Measurements from ENCODE around the gene SBNO1. TPM values are rescaled to one million over a fixed set of nuclear protein-coding genes. Genes with fewer than 3 reads are reported as not detected.
"Not testable (repeated sequence)": the region's sequence is repeated elsewhere in the genome, so short reads cannot be mapped to it uniquely, and the experiment has no call there.

The SBNO1 gene
- polyA plus RNA-seq, 1 donor = 18.7 TPM

- DNase-seq (ENCODE audit: low read depth) = not testable (repeated sequence)
Observed at GRCh38 chr12:123248996-123249741, 115.5 kb downstream of the SBNO1 start.

DNA sequence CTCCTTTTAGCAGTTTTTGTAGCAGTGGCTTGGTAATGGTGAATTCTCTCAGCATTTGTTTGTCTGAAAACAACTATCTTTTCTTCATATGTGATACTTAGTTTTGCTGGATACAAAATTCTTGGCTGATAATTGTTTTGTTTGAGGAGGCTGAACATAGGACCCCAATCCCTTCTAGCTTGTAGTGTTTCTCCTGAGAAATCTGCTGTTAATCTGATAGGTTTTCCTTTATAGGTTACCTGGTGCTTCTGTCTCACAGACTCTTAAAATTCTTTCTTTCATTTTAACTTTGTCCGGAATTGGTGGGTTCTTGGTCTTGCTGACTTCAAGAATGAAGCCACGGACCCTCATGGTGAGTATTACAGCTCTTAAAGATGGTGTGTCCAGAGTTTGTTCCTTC is 116.5 kb downstream of the SBNO1 start:
- not testable (repeated sequence) for DNase-seq (ENCODE audit: low read depth)

- DNase-seq (ENCODE audit: low read depth) = no peak
Observed at GRCh38 chr12:123245678-123246077, 119.0 kb downstream of the SBNO1 start.

GRCh38 chr12:123243671-123244262 is 120.9 kb downstream of the SBNO1 start:
- no peak for DNase-seq (ENCODE audit: low read depth)

DNA sequence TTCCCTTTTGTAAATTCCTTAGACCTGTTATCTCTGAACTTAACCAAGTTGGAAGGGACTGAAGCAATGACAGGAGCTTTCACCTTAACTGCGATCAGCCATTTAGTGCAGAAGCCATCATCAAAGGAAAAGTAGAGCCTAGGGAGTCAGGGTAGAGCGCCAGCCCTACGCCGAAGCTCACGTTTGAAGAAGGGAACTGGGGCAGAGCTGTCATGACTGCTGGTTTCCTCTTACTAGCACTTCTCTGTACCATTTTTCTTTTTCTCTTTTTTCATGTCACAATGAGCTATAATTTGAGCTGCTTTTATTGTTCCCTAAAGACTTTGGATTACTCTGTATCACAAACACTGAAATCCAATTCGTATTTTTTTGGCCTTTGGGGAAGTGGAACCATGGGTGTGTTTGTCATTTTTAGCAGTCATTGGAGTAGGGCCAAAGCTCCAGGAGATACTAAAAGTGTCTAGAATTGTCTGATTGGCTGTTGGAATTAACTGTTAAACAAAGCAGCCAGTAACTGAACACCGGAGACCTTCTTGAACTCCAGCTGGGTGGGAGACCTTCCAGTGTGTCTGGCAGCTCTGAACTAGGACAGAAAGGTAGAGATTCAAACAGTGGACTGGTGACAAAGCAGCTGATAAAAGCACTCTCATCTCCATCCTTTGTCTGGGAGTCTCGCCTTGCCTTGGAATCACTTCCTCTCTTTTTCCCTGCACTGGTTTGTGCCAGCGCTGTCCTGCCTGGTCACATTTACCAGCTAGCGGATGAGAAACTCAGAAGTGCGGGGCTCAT is 122.3 kb downstream of the SBNO1 start:
- no peak for DNase-seq (ENCODE audit: low read depth)

Other genes starting within 250 kb of the SBNO1 start
- 4.7 TPM for gene PITPNM2, start 213.8 kb downstream of the SBNO1 start, polyA plus RNA-seq (ENCODE audit: insufficient read length)
- 17.6 TPM for gene MPHOSPH9, start 131.7 kb downstream of the SBNO1 start, polyA plus RNA-seq (ENCODE audit: insufficient read length)
- 14.9 TPM for gene MTRFR, start 131.4 kb downstream of the SBNO1 start, polyA plus RNA-seq (ENCODE audit: insufficient read length)
- gene CDK2AP1, start 93.0 kb downstream of the SBNO1 start, polyA plus RNA-seq (ENCODE audit: insufficient read length) = 180 TPM
- 33.4 TPM for gene KMT5A, start 19.3 kb upstream of the SBNO1 start, polyA plus RNA-seq (ENCODE audit: insufficient read length)
- gene RILPL2, start 71.8 kb upstream of the SBNO1 start, polyA plus RNA-seq (ENCODE audit: insufficient read length) = 1.6 TPM
- gene SNRNP35, start 93.3 kb upstream of the SBNO1 start, polyA plus RNA-seq (ENCODE audit: insufficient read length) = 31.8 TPM
- gene RILPL1, start 168.9 kb upstream of the SBNO1 start, polyA plus RNA-seq (ENCODE audit: insufficient read length) = 33.8 TPM
- gene TMED2, start 219.7 kb upstream of the SBNO1 start, polyA plus RNA-seq (ENCODE audit: insufficient read length) = 144 TPM
- 18.7 TPM for gene DDX55, start 237.3 kb upstream of the SBNO1 start, polyA plus RNA-seq (ENCODE audit: insufficient read length)